HCT116 (cell line): Measurements from ENCODE around the gene ZC3HAV1. TPM values are rescaled to one million over a fixed set of nuclear protein-coding genes. Genes with fewer than 3 reads are reported as not detected.

Experiments used
- ATAC-seq: fragments of 200-7000 bp; cut with Tn5 transposase; 2 replicates; pipeline ENCODE4 v1.9.1; 2020; ENCODE audit warnings: mild to moderate bottlenecking, moderate library complexity
- BruUV-seq: library from RNA; stranded (reverse); fragments of 400-500 nt; replicated peaks from 2 replicates; lab custom pipeline; 2021; lab: Mats Ljungman, UMichigan
- CTCF ChIA-PET: fragments of 300-600 bp; sonication (Branson Sonifier 250); formaldehyde crosslinking; loops from one replicate; lab custom pipeline; 2021; ENCODE audit warnings: antibody characterized with exemption; lab: Charles Lee
- POLR2A ChIA-PET: fragments of 300-600, 350-600 bp; sonication (Branson Sonifier 250); formaldehyde crosslinking; loops from one replicate; lab custom pipeline; 2021; ENCODE audit warnings: antibody characterized with exemption; lab: Charles Lee
- RAD21 ChIA-PET, 2 experiments: fragments of 300-600 bp; sonication (Branson Sonifier 250); formaldehyde crosslinking; loops; one replicate each; lab custom pipeline; 2023; ENCODE audit warnings: low total read pairs in 2 of 2; ENCODE audit not compliant: uncharacterized antibody in 2 of 2, unreplicated experiment in 2 of 2, low non-redundant PET in 1 of 2; lab: Charles Lee
- DNase-seq: peaks from one replicate; pipeline ENCODE4 v3.0.0-alpha.2; 2010; ENCODE audit warnings: low read depth, low spot score
- H2AFZ ChIP-seq: fragments of 200-600 bp; shearing (Covaris generic), sonication (generic); 2 replicates; pipeline ENCODE4 v1.6.1; 2017; ENCODE audit warnings: low read depth, mixed run types, mixed read lengths, antibody characterized with exemption, low read length; ENCODE audit not compliant: poor library complexity, severe bottlenecking
- H3K27ac ChIP-seq: 2 replicates; pipeline ENCODE4 v1.5.1; 2012; ENCODE audit warnings: low read depth, low read length
- H3K27me3 ChIP-seq: fragments of 200-600 bp; sonication (generic); 2 replicates; pipeline ENCODE4 v1.6.1; 2016; ENCODE audit warnings: mixed run types, low read length, mixed read lengths; ENCODE audit not compliant: insufficient read depth
- H3K36me3 ChIP-seq, 2 experiments: fragments of 200-500 bp in 1 of 2; fragments of 200-600 bp in 1 of 2; sonication (Bioruptor generic) in 1 of 2; sonication (generic) in 1 of 2; 2 replicates each; pipeline versions ENCODE4 v1.5.1 to v1.6.1; 2014 to 2016; ENCODE audit warnings: low read length in 2 of 2, inconsistent platforms in 1 of 2, mixed read lengths in 1 of 2, mixed run types in 1 of 2; ENCODE audit not compliant: insufficient read depth in 2 of 2, control insufficient read depth in 1 of 2
- H3K4me1 ChIP-seq, 2 experiments: fragments of 200-600 bp in 1 of 2; sonication (generic) in 1 of 2; 2 replicates each; pipeline versions ENCODE4 v1.5.1 to v1.6.1; 2012 to 2017; ENCODE audit warnings: low read length in 2 of 2, inconsistent platforms in 1 of 2, mild to moderate bottlenecking in 1 of 2, mixed read lengths in 1 of 2, mixed run types in 1 of 2, moderate library complexity in 1 of 2; ENCODE audit not compliant: insufficient read depth in 2 of 2, control insufficient read depth in 1 of 2
- H3K4me2 ChIP-seq: fragments of 200-600 bp; sonication (generic); 2 replicates; pipeline ENCODE4 v1.6.1; 2017; ENCODE audit warnings: mixed run types, low read length, mixed read lengths
- H3K4me3 ChIP-seq, 2 experiments: fragments of 200-600 bp in 1 of 2; sonication (generic) in 1 of 2; replicated peaks in 1 of 2; 2 replicates each; pipeline ENCODE4 v1.5.1; 2011 to 2016; ENCODE audit warnings: low read length in 2 of 2, control low read depth in 1 of 2, low read depth in 1 of 2, mild to moderate bottlenecking in 1 of 2, mixed read lengths in 1 of 2, mixed run types in 1 of 2
- H3K79me2 ChIP-seq: fragments of 200-600 bp; sonication (generic); 2 replicates; pipeline ENCODE4 v1.6.1; 2017; ENCODE audit warnings: mild to moderate bottlenecking, mixed run types, low read length, moderate library complexity, mixed read lengths; ENCODE audit not compliant: insufficient read depth
- H3K9ac ChIP-seq: fragments of 200-600 bp; sonication (generic); 2 replicates; pipeline ENCODE4 v1.6.1; 2016; ENCODE audit warnings: low read length, mixed read lengths
- H3K9me2 ChIP-seq: fragments of 200-600 bp; sonication (generic), shearing (Covaris generic); 2 replicates; pipeline ENCODE4 v1.6.1; 2017; ENCODE audit warnings: mixed run types, mild to moderate bottlenecking, moderate library complexity; ENCODE audit not compliant: insufficient read depth
- H3K9me3 ChIP-seq, 2 experiments: fragments of 200-500 bp in 1 of 2; fragments of 200-600 bp in 1 of 2; sonication (Bioruptor generic) in 1 of 2; sonication (generic) in 1 of 2; 2 replicates each; pipeline ENCODE4 v1.6.1; 2014 to 2017; ENCODE audit warnings: low read length in 2 of 2, mixed read lengths in 2 of 2, inconsistent platforms in 1 of 2, low read depth in 1 of 2, mild to moderate bottlenecking in 1 of 2, mixed run types in 1 of 2, moderate library complexity in 1 of 2; ENCODE audit not compliant: control insufficient read depth in 1 of 2, insufficient read depth in 1 of 2
- H4K20me1 ChIP-seq: fragments of 200-600 bp; sonication (generic), shearing (Covaris generic); 2 replicates; pipeline ENCODE4 v1.6.1; 2017; ENCODE audit warnings: mixed run types, mild to moderate bottlenecking, moderate library complexity; ENCODE audit not compliant: insufficient read depth
- CBX3 ChIP-seq: IDR thresholded peaks from 2 replicates; pipeline ENCODE4 v1.6.1; 2012; ENCODE audit warnings: low read depth
- CEBPB ChIP-seq: IDR thresholded peaks from 2 replicates; pipeline ENCODE4 v1.6.1; 2012; ENCODE audit warnings: low read depth
- EGR1 ChIP-seq: IDR thresholded peaks from 2 replicates; pipeline ENCODE4 v1.6.1; 2012; ENCODE audit warnings: low read depth
- ELF1 ChIP-seq: IDR thresholded peaks from 2 replicates; pipeline ENCODE4 v1.6.1; 2012; ENCODE audit warnings: low read depth, borderline replicate concordance
- EZH2phosphoT487 ChIP-seq: fragments of 200-600 bp; IDR thresholded peaks from 2 replicates; pipeline ENCODE4 v1.6.1; 2018; ENCODE audit warnings: antibody characterized with exemption, borderline replicate concordance
- SIN3A ChIP-seq: IDR thresholded peaks from 2 replicates; pipeline ENCODE4 v1.6.1; 2012; ENCODE audit warnings: low read depth
- SP1 ChIP-seq: IDR thresholded peaks from 2 replicates; pipeline ENCODE4 v1.6.1; 2012; ENCODE audit warnings: low read depth
- TCF7L2 ChIP-seq: IDR thresholded peaks from 2 replicates; pipeline ENCODE4 v1.7.0; 2011; ENCODE audit warnings: borderline replicate concordance, inconsistent platforms; ENCODE audit not compliant: insufficient read depth, insufficient read length; ENCODE audit errors: extremely low read depth
- ZNF274 ChIP-seq: fragments of 200-500 bp; sonication (Bioruptor generic); IDR thresholded peaks from 2 replicates; pipeline ENCODE4 v1.6.1; 2014; ENCODE audit warnings: mild to moderate bottlenecking, low read depth, low read length, inconsistent platforms
- intact Hi-C: fragments of 100-400 bp; cut with micrococcal nuclease; formaldehyde crosslinking; loops from 2 replicates; pipeline ENCODE4 v1.10.0; 2022
- total RNA-seq: library from RNA; stranded (reverse); gene quantifications from one replicate; pipeline ENCODE4 v1.2.1, GENCODE V29; 2021; ENCODE audit not compliant: unreplicated experiment
- TF ChIP-seq, protein P1 (sequence below): IDR thresholded peaks from 2 replicates; pipeline ENCODE4 v1.6.1; 2011; ENCODE audit warnings: mild to moderate bottlenecking, low read length, moderate library complexity; ENCODE audit not compliant: insufficient replicate concordance; ENCODE audit errors: extremely low read depth
- TF ChIP-seq, protein P2 (sequence below): IDR thresholded peaks from 2 replicates; pipeline ENCODE4 v1.6.1; 2012

Gene ZC3HAV1
- total RNA-seq, 1 experiment from 2014 or later = 23.7 TPM

DNA sequence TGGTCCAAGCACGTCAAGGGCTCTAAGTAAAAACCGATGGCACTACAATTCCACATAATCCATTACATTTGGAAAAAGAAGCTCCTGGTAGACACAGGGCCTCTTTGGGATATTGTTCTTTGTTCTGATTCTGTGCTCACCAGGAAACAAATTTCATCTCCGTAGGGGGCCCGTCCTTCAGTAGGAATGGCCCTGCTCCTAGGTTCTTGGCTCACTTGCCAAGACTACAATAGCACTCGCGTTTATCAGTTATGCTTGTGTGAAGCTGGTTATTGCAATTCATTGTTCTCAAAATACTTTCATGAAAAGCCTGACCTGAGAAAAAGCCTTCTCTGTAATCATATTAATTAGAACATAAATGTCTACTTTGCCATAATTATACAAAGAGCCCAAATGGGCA, 63.4 kb downstream of the ZC3HAV1 start:
- H3K4me1 ChIP-seq = no peaks in the 10 kb centered on the region
- BruUV-seq = no TSS peak
- H3K9me2 ChIP-seq = no peaks in the 10 kb centered on the region
- peaks cover 8 to 18% of the 10 kb centered on the region in 2 experiments for H3K36me3 ChIP-seq
- no peaks in the 10 kb centered on the region for H3K9me3 ChIP-seq
- no peak overlapping the region for H3K4me2 ChIP-seq
- ChIA-PET RAD21 (no interaction called here), CTCF (no interaction called here), POLR2A (no interaction called here)
- no peak overlapping the region for H2AFZ ChIP-seq
- no peak overlapping the region for H3K4me3 ChIP-seq
- no peak overlapping the region for H3K27ac ChIP-seq
- no peaks in the 10 kb centered on the region for H4K20me1 ChIP-seq
- no peak overlapping the region for H3K9ac ChIP-seq
- no peaks in the 10 kb centered on the region for H3K79me2 ChIP-seq
- H3K27me3 ChIP-seq = no peaks in the 10 kb centered on the region
- ATAC-seq (no peak), DNase-seq (no peak)
- TF ChIP-seq ZNF274 (no peak), CEBPB (no peak)
- intact Hi-C loops = no loop called here

DNA sequence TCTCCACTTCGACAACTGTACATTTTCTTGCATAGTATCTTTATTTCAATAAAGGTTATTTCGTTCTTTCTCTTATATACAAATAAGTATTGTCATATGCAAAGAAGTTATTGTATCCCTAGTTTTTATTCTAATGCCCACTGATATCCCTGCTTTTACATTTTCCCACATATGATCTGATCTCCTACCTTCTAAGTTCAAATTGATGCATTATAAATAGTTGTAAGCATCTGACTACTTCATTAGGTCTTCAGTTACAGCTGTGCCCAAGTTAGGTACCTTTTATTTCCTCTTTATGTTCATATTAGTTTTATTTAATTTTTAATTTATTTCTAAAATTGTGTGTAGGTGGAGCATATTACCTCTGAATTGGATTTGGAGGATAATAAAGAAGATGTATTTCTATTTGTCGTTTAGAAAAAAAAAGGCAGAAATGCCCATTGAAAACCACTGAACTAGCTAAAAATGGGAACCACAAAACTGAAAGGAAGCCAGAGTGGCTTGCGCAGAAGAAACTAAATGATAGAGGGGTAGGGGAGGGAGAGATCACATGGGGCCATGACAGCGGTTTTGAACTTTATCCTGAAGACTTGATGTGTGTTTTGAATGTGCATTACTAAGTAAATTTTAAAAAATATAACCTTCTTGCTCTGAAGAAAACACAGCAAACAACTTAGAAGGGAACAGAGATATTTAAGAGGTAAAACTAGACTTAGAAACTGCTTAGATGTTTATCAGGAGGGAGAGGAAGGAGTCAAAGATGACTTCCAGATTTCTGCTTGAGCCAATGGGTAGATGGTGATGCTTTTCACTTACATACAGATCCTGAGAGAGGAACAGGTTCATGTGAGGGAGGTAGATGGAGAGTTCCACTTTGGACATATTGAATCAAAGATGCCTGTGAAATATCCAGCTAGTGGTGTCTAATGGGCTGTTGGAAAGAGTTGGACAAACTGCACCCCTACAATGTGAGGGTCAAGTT, 64.4 kb downstream of the ZC3HAV1 start:
- Histone ChIP-seq H2AFZ (no peak overlapping the region), H4K20me1 (no peaks in the 10 kb centered on the region), H3K27ac (no peak overlapping the region), H3K4me3 (no peak overlapping the region), H3K9ac (no peak overlapping the region), H3K4me1 (no peaks in the 10 kb centered on the region), H3K27me3 (no peaks in the 10 kb centered on the region)
- ChIA-PET RAD21 (no interaction called here), POLR2A (no interaction called here), CTCF (no interaction called here)
- intact Hi-C loops = no loop called here
- DNase-seq = no peak
- TF ChIP-seq, protein P1, sequence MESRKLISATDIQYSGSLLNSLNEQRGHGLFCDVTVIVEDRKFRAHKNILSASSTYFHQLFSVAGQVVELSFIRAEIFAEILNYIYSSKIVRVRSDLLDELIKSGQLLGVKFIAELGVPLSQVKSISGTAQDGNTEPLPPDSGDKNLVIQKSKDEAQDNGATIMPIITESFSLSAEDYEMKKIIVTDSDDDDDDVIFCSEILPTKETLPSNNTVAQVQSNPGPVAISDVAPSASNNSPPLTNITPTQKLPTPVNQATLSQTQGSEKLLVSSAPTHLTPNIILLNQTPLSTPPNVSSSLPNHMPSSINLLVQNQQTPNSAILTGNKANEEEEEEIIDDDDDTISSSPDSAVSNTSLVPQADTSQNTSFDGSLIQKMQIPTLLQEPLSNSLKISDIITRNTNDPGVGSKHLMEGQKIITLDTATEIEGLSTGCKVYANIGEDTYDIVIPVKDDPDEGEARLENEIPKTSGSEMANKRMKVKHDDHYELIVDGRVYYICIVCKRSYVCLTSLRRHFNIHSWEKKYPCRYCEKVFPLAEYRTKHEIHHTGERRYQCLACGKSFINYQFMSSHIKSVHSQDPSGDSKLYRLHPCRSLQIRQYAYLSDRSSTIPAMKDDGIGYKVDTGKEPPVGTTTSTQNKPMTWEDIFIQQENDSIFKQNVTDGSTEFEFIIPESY = no peak
- no peak for TF ChIP-seq EZH2phosphoT487
- TF ChIP-seq, protein P2, sequence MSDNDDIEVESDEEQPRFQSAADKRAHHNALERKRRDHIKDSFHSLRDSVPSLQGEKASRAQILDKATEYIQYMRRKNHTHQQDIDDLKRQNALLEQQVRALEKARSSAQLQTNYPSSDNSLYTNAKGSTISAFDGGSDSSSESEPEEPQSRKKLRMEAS = no peak
- no peak for TF ChIP-seq EGR1
- TF ChIP-seq SP1 = no peak
- TF ChIP-seq SIN3A = no peak
- no peak for TF ChIP-seq ELF1
- TF ChIP-seq TCF7L2 = no peak
- no peak for TF ChIP-seq CBX3
- TF ChIP-seq, all 23 proteins: peak for 0
- Histone ChIP-seq H3K9me3 (no peaks in the 10 kb centered on the region), H3K79me2 (no peaks in the 10 kb centered on the region), H3K9me2 (no peaks in the 10 kb centered on the region), H3K4me2 (no peak overlapping the region), H3K36me3 (peaks cover 8 to 18% of the 10 kb centered on the region in 2 experiments)
- BruUV-seq = no TSS peak
- ATAC-seq = no peak
